Upper lobe of right lung (tissue), 1 donor: ENCODE data around the gene MRPL1. TPM values are rescaled to one million over a fixed set of nuclear protein-coding genes. Genes with fewer than 3 reads are reported as not detected.

Experiments used
- ATAC-seq: fragments of 200-7000 bp; cut with Tn5 transposase; one replicate; pipeline ENCODE4 v1.9.1; 2020; ENCODE audit warnings: mild to moderate bottlenecking, moderate library complexity
- DNase-seq: peaks from one replicate; pipeline ENCODE4 v3.0.0-alpha.2; 2020
- H3K27ac ChIP-seq: fragments of 200-600 bp; one replicate; pipeline ENCODE4 v1.8.0; 2022
- H3K27me3 ChIP-seq: fragments of 200-600 bp; one replicate; pipeline ENCODE4 v1.8.0; 2022; ENCODE audit warnings: mild to moderate bottlenecking
- H3K36me3 ChIP-seq: fragments of 200-600 bp; one replicate; pipeline ENCODE4 v1.8.0; 2022
- H3K4me1 ChIP-seq: fragments of 200-600 bp; one replicate; pipeline ENCODE4 v1.8.0; 2022
- H3K4me3 ChIP-seq: fragments of 200-600 bp; one replicate; pipeline ENCODE4 v1.8.0; 2022; ENCODE audit warnings: mild to moderate bottlenecking
- H3K9me3 ChIP-seq: fragments of 200-600 bp; one replicate; pipeline ENCODE4 v1.8.0; 2022
- CTCF ChIP-seq: fragments of 200-600 bp; IDR thresholded peaks from one replicate; pipeline ENCODE4 v1.8.0; 2022; ENCODE audit warnings: antibody characterized with exemption
- intact Hi-C: fragments of 100-400 bp; cut with DNase I; formaldehyde crosslinking; loops from one replicate; pipeline ENCODE4 v1.11.0; 2022
- total RNA-seq: library from RNA; stranded (reverse); fragmentation: NEBNext Ultra II Directional; extraction: Animal tissue kit (Norgen Biotek cat#: 25700); gene quantifications from one replicate; pipeline ENCODE4 v1.2.1, GENCODE V29; 2021
- donor health status: DM: no; HTN: yes; CAD: no; lungs with severe emphysema.

Gene MRPL1
- total RNA-seq, 1 donor from 2014 or later = 17.6 TPM

- no peaks in the 10 kb centered on the region for H3K9me3 ChIP-seq
- peaks cover 28% of the 10 kb centered on the region for H3K36me3 ChIP-seq
- DNase-seq (no peak), ATAC-seq (no peak)
- no peaks in the 10 kb centered on the region for H3K27me3 ChIP-seq
- H3K4me1 ChIP-seq = no peaks in the 10 kb centered on the region
- no peak overlapping the region for H3K27ac ChIP-seq
- intact Hi-C loops = no loop called here
- no peak overlapping the region for H3K4me3 ChIP-seq
- no peak for TF ChIP-seq CTCF
Observed at GRCh38 chr4:77872723-77873445, 10.3 kb downstream of the MRPL1 start.

- Histone ChIP-seq H3K27me3 (no peaks in the 10 kb centered on the region), H3K36me3 (peaks cover 28% of the 10 kb centered on the region), H3K4me3 (no peak overlapping the region), H3K4me1 (no peaks in the 10 kb centered on the region), H3K9me3 (no peaks in the 10 kb centered on the region), H3K27ac (no peak overlapping the region)
- DNase-seq = no peak
- intact Hi-C loops = no loop called here
- ATAC-seq = no peak
- no peak for TF ChIP-seq CTCF
Observed at GRCh38 chr4:77877167-77877566, 14.5 kb downstream of the MRPL1 start.

DNA sequence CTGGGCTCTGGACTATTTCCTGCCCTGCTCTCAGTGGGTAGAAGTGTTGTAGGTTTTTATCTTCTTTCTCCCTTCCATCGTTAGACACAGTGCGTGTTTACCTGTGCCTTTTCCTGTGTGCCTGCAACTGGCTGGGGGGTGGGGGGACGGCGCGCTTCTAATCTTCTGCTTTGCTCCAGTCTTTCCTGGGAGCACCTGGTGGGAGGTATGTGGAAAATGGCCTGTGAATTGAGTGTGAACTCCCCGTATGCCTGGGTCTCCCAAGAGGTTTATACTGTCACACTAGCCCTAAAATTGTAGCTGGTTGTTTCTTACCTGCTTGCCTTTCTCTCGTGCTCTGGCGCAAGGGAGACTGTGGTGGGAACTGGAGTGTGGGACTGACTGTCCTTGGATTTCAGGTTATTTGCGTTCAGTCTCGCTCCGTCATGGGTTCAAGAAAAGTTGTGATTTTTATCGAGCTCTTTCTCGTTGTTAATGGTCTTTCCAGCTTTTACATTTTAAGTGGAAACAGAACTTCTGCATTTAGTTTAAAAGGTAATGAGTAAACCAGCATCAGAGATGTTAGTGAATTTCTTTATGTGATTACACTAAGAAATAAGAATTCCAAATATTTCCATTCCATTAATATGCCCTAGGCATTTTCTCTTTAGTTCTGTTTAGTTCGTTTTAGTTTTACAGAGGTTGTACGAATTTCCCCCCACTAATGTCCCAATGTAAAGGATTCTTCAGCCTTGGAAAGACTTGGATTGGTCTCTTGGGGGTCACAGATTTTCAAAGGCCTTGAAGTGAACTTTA, 15.3 kb downstream of the MRPL1 start:
- DNase-seq = no peak
- H3K4me3 ChIP-seq = no peak overlapping the region
- TF ChIP-seq CTCF = no peak
- intact Hi-C loops = no loop called here
- no peaks in the 10 kb centered on the region for H3K9me3 ChIP-seq
- no peaks in the 10 kb centered on the region for H3K4me1 ChIP-seq
- peaks cover 22% of the 10 kb centered on the region for H3K36me3 ChIP-seq
- H3K27me3 ChIP-seq = no peaks in the 10 kb centered on the region
- no peak overlapping the region for H3K27ac ChIP-seq
- ATAC-seq = no peak

DNA sequence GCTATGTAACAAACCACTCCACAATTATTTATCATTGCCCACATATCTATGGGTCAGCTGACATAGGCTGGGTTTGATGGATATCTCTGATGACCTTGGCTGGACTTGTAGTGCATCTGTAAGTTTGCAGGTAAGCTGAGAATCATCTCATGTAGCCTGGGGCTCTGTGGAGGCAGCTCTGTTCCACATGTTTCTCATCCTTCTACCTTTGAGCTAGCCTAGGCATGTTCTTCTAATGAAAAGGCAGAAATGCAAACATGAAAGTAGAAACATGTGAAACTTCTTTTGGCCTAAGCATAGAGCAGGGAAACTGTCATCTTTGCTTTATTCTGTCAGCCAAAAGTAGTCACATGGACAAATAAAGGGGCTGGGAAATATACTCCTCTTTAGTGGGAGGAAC, 18.2 kb downstream of the MRPL1 start:
- Histone ChIP-seq H3K4me1 (no peaks in the 10 kb centered on the region), H3K4me3 (no peak overlapping the region), H3K27ac (no peak overlapping the region), H3K27me3 (no peaks in the 10 kb centered on the region), H3K36me3 (peaks cover 24% of the 10 kb centered on the region), H3K9me3 (no peaks in the 10 kb centered on the region)
- no peak for ATAC-seq
- intact Hi-C loops = no loop called here
- TF ChIP-seq CTCF = no peak
- no peak for DNase-seq

GRCh38 chr4:77881460-77882295, 19.0 kb downstream of the MRPL1 start:
- no peak overlapping the region for H3K27ac ChIP-seq
- no peak for TF ChIP-seq CTCF
- H3K36me3 ChIP-seq = peaks cover 32% of the 10 kb centered on the region
- H3K4me1 ChIP-seq = no peaks in the 10 kb centered on the region
- DNase-seq (no peak), ATAC-seq (no peak)
- no peaks in the 10 kb centered on the region for H3K9me3 ChIP-seq
- intact Hi-C loops = no loop called here
- H3K4me3 ChIP-seq = no peak overlapping the region
- H3K27me3 ChIP-seq = no peaks in the 10 kb centered on the region
